GM12872 (cell line): ENCODE measurements around the gene CCDC47.

Source experiments
- CTCF ChIP-seq: IDR thresholded peaks from 3 replicates; pipeline ENCODE4 v1.5.1; 2011; ENCODE audit warnings: low read depth, mild to moderate bottlenecking, low read length, moderate library complexity; ENCODE audit not compliant: insufficient read depth

The CCDC47 gene

GRCh38 chr17:63704259-63704576 is 69.2 kb downstream of the CCDC47 start:
- TF ChIP-seq CTCF = no peak

GRCh38 chr17:63703556-63704258 is 69.7 kb downstream of the CCDC47 start:
- no peak for TF ChIP-seq CTCF

GRCh38 chr17:63703029-63703428 is 70.4 kb downstream of the CCDC47 start:
- TF ChIP-seq CTCF = no peak

GRCh38 chr17:63702721-63703015 is 70.7 kb downstream of the CCDC47 start:
- TF ChIP-seq CTCF = no peak

- no peak for TF ChIP-seq CTCF
These were observed 71.3 kb downstream of the CCDC47 start for GRCh38 chr17:63701868-63702720.

GRCh38 chr17:63701456-63701820 is 72.0 kb downstream of the CCDC47 start:
- no peak for TF ChIP-seq CTCF

GRCh38 chr17:63700528-63701455 is 72.6 kb downstream of the CCDC47 start:
- no peak; the same call in 2 of the 3 replicates for TF ChIP-seq CTCF
